Small intestine (tissue), 7 donors: ENCODE results near the gene CRYGA. TPM values are rescaled to one million over a fixed set of nuclear protein-coding genes. Genes with fewer than 3 reads are reported as not detected.

Experiments used
- DNase-seq, 2 donors: peaks; one replicate each; pipeline versions ENCODE4 v3.0.0 to v3.0.0-alpha.2; 2013
- FAIRE-seq: peaks from 2 replicates; lab custom pipeline; 2012; peaks lifted over from hg19 to GRCh38; lab: Jason Lieb, UNC
- H3K27ac ChIP-seq, 3 donors: one replicate each; pipeline ENCODE4 v1.5.1; 2013; ENCODE audit warnings: low read length in 2 of 3, mild to moderate bottlenecking in 2 of 3, control low read depth in 1 of 3, inconsistent platforms in 1 of 3, low read depth in 1 of 3, moderate library complexity in 1 of 3
- H3K27me3 ChIP-seq, 3 donors: one replicate each; pipeline ENCODE4 v1.6.1; 2013; ENCODE audit warnings: low read length in 3 of 3, inconsistent platforms in 1 of 3; ENCODE audit not compliant: control insufficient read depth in 3 of 3, insufficient read depth in 3 of 3
- H3K36me3 ChIP-seq, 3 donors: one replicate each; pipeline ENCODE4 v1.6.1; 2013; ENCODE audit warnings: low read length in 3 of 3, inconsistent platforms in 1 of 3, low read depth in 1 of 3, mild to moderate bottlenecking in 1 of 3, moderate library complexity in 1 of 3; ENCODE audit not compliant: control insufficient read depth in 3 of 3, insufficient read depth in 2 of 3
- H3K4me1 ChIP-seq, 3 donors: one replicate each; pipeline ENCODE4 v1.6.1; 2013; ENCODE audit warnings: low read length in 2 of 3, inconsistent platforms in 1 of 3, low read depth in 1 of 3, mild to moderate bottlenecking in 1 of 3, moderate library complexity in 1 of 3; ENCODE audit not compliant: control insufficient read depth in 3 of 3, insufficient read depth in 2 of 3
- H3K4me3 ChIP-seq, 3 donors: one replicate each; pipeline ENCODE4 v1.5.1; 2013; ENCODE audit warnings: low read length in 3 of 3, control low read depth in 1 of 3, inconsistent platforms in 1 of 3, low read depth in 1 of 3, mild to moderate bottlenecking in 1 of 3, moderate library complexity in 1 of 3
- H3K9me3 ChIP-seq, 2 donors: one replicate each; pipeline ENCODE4 v1.6.1; 2013; ENCODE audit warnings: low read depth in 1 of 2, low read length in 1 of 2; ENCODE audit not compliant: control insufficient read depth in 2 of 2, insufficient read depth in 1 of 2
- WGBS, 3 donors: extraction: QIAGEN DNeasy Blood & Tissue Kit; methylation state at CpG; one replicate each; pipeline ENCODE4 v1.1.7; 2013; 5-methylcytosine and 5-hydroxymethylcytosine counted together
- polyA plus RNA-seq, 4 donors: library from polyadenylated mRNA; stranded (reverse) in 3 of 4; unstranded in 1 of 4; fragments of 200-250 nt in 3 of 4; fragments of 120-200 nt in 1 of 4; gene quantifications; one replicate each; pipeline versions ENCODE4 v1.2.1 to v1.2.3, GENCODE V29; 2013
- donor health status: healthy with polysubstance abuse.
- donor health status: control.
- donor health status: control.
- donor health status: Bipolar disorder and iron deficiency.
- donor health status: healthy.

The CRYGA gene
- polyA plus RNA-seq, 4 donors = not detected

DNA sequence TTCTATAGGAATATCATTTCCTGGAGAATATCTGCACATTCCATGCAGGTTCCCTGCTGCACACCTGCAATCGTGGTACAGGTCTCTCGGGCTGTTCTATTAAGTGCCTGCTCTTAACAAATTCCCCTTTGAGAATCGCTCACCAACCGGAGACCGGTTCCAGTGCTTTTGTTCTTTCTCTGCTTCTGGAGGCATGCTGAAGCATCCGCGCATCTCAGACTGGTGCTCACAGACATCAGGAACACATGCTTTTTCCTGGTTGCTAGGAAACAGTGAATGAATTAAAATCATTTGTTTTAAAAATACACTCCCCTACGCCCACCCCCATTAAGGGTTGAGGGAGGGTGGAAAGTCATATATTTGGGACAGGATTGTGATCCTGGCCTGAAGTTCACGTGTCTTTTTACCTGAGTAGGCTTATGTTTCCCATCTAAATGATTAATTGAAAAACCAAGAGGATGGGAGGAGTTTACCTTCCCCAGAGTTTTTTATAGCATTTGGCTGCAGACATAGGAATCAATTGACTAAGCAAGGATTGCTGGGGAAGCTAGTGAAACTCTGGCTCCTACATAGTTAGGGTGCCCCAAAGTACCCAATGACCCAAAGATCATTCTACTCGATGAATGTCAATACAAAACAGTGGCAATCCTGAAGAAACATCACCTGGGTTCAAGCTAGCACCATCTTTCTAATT lies 26.6 kb upstream of the CRYGA start, which contains the start of gene C2orf80:
C2orf80 (minus strand) TSS at position 221 of the 694 bp plus-strand sequence. CDS start 3,044 bp downstream, outside the sequence.
- Histone ChIP-seq H3K36me3 (no peaks in the 10 kb centered on the region), H3K9me3 (no peaks in the 10 kb centered on the region), H3K27ac (no peak within 1 kb of the TSS), H3K27me3 (no peaks in the 10 kb centered on the region), H3K4me1 (no peaks in the 10 kb centered on the region), H3K4me3 (no peak within 1 kb of the TSS)
- DNase-seq = no peak
- no peak for FAIRE-seq
- WGBS, 3 donors = 76 to 87% (median 80%) methylated on average over 10 of the region's 10 CpGs

DNA sequence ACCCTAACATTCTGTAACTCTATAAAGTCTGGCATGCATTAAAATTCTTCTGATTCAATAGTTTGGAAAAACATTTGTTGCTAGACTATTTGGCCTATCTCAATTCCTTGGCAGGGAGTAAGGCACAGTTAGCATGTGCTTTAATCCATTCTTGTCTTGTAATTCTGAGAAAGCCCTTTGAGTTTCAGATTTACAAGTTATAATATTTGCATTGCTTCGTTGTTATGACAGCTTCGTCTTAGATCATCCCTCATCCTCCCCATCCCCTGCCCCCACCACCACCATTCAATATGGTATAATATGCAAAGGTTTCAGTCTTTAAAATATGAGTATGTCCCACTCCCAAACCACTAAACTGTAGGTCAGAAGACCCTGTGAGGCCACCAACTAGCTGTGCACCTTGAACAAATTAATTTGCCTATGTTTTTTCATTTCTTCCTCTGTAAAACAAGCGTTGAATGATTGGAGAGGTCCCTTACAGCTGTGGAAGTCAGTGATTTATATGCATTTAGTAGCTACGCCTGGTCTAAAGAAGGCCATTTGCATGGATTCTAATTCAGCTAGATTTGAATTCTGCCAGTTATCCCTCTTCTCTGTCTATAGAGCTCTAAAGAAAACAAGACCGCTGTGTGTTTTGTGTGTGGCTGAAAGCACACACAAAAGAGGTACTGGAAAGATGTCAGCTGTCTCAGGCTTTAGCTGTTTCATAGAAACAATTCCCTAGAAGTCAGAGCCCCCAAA lies 25.9 kb upstream of the CRYGA start:
- Histone ChIP-seq H3K36me3 (no peaks in the 10 kb centered on the region), H3K9me3 (no peaks in the 10 kb centered on the region), H3K27me3 (no peaks in the 10 kb centered on the region), H3K4me3 (no peak overlapping the region), H3K4me1 (no peaks in the 10 kb centered on the region), H3K27ac (no peak overlapping the region)
- WGBS, 3 donors = 70 to 89% (median 78%) methylated on average over 5 of the region's 5 CpGs
- DNase-seq (no peak), FAIRE-seq (no peak)

DNA sequence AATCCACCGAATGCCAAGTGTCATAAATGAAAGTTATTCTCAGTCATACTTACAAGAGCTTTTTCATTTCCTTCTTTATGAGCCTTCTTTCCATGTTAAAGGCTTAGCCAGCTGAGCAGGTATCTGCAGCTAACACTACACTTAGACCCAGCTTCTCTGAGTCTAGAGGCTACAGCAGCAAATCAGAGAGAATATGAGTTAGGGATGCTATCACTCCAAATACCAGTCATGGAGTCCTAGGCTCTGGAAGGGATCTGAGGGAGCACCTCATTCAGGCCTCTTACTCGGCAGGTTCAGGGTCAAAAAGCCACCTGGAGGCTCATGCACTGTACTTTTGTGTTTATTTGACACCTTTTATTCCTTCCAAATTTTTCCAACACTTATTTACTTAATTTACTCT lies 23.5 kb upstream of the CRYGA start:
- no peak for DNase-seq
- Histone ChIP-seq H3K27me3 (peaks cover 0 to 3% (median 0%) of the 10 kb centered on the region in 3 donors), H3K4me1 (no peaks in the 10 kb centered on the region), H3K4me3 (no peak overlapping the region), H3K27ac (no peak overlapping the region), H3K36me3 (no peaks in the 10 kb centered on the region), H3K9me3 (no peaks in the 10 kb centered on the region)
- no peak for FAIRE-seq
- WGBS, 3 donors = 66 to 76% (median 69%) methylated on average over 2 of the region's 2 CpGs

DNA sequence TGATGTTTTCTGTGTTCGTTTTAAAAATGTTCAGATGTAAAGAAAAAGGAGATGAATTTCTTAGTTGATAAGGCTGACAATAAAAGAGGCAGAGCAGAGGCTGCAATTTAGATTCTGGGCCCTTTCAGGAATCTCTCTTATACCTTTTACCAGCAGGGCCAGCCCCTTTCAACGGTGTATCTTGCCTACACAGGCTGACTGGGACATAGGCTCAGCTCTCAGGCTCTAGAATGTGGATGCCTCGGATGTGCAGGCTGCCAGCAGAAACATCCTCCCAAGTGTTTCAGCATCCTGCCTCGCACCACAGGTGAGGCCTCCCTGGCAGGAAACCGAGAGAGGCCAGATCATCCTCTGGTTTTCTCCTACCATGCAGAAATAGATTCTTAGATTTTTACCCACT lies 23.1 kb upstream of the CRYGA start:
- DNase-seq (no peak), FAIRE-seq (no peak)
- H3K4me1 ChIP-seq = no peaks in the 10 kb centered on the region
- H3K9me3 ChIP-seq = no peaks in the 10 kb centered on the region
- no peak overlapping the region for H3K4me3 ChIP-seq
- no peak overlapping the region for H3K27ac ChIP-seq
- 59 to 80% (median 61%) methylated on average over 5 of the region's 5 CpGs for WGBS, 3 donors
- no peaks in the 10 kb centered on the region for H3K36me3 ChIP-seq
- H3K27me3 ChIP-seq = peaks cover 0 to 3% (median 0%) of the 10 kb centered on the region in 3 donors

DNA sequence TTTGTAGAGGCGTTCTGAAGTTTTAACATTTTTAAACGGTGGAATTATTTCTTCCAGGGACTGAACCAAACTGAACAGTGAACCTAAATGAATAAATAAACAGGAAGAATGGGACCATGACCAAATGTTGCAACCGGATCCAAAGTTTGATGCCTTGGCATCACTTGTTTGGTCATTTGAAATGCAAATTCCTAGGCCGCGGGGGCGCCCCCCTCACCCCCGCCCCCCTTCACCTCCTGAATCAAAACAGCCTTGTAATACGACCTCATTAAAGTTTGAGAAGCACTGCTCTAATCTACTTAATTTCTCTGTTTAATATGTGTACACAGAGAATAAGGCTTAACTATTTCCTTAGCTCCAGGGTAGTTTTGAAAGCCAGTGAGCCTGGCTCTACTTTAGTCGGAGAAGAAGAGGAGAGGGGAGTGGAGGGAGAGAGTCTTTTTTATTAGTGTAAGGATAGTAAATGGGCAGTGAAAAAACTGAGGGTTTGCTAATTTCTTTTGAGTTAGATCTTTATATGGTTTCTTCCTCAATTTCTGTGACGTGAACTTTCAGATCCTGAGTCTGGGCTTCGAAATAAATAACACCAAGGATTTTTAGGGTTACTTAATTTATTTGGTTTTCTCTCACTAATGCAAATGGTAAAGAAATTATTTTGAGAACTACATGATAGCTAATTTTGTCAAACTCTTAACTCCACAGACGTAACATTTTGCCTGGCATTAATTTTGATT lies 20.8 kb upstream of the CRYGA start:
- H3K4me1 ChIP-seq = no peaks in the 10 kb centered on the region
- DNase-seq = no peak
- H3K27me3 ChIP-seq = peaks cover 0 to 3% (median 0%) of the 10 kb centered on the region in 3 donors
- no peak overlapping the region for H3K27ac ChIP-seq
- H3K9me3 ChIP-seq = no peaks in the 10 kb centered on the region
- H3K36me3 ChIP-seq = no peaks in the 10 kb centered on the region
- WGBS, 3 donors = 38 to 57% (median 55%) methylated on average over 12 of the region's 12 CpGs
- no peak for FAIRE-seq
- no peak overlapping the region for H3K4me3 ChIP-seq

DNA sequence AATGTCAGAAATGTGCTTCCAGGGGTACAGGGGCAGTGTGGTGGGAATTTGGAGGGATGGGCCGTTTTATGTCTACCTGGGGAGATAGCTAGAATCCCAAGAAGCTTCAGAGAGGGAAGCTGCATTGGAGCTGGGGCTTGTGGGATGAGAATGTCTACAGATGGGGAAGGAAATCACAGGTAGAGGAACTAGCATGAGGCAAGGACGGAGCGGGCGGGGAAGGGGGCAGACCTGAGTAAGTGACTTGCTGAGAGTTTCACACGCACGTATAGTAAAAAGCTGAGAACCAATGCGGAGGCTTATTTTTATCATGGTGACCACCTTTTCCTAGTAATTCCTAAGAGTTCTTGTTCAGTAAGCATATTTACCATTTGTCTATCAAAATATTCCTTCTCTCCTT lies 20.1 kb upstream of the CRYGA start:
- Histone ChIP-seq H3K9me3 (no peaks in the 10 kb centered on the region), H3K36me3 (no peaks in the 10 kb centered on the region), H3K4me3 (no peak overlapping the region), H3K27me3 (peaks cover 0 to 3% (median 0%) of the 10 kb centered on the region in 3 donors), H3K4me1 (no peaks in the 10 kb centered on the region), H3K27ac (no peak overlapping the region)
- DNase-seq (no peak), FAIRE-seq (no peak)
- WGBS, 3 donors = 57 to 82% (median 75%) methylated on average over 7 of the region's 7 CpGs

DNA sequence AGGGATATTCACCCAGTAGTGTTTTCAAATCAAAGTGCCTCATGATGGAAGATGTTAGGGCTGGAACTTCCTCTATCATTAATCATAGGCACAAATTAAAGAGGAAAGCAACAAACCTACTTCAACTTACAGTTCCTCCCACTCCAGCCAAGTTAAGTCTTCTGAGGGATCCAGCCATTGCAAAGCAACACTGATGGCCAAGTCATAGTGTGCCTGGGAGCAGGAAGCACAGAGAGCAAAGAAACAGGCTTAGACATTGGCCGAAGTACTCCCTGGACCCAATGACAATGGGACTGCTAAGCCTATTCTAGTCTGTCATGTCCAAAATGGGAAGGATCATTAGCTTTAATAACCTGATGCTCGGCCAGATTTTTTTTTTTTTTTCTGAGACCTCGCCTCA lies 19.4 kb upstream of the CRYGA start:
- Histone ChIP-seq H3K36me3 (no peaks in the 10 kb centered on the region), H3K27ac (no peak overlapping the region), H3K4me3 (no peak overlapping the region), H3K27me3 (peaks cover 0 to 3% (median 0%) of the 10 kb centered on the region in 3 donors), H3K9me3 (no peaks in the 10 kb centered on the region), H3K4me1 (no peaks in the 10 kb centered on the region)
- FAIRE-seq (no peak), DNase-seq (no peak)
- 75 to 86% (median 81%) methylated on average over 3 of the region's 3 CpGs for WGBS, 3 donors

DNA sequence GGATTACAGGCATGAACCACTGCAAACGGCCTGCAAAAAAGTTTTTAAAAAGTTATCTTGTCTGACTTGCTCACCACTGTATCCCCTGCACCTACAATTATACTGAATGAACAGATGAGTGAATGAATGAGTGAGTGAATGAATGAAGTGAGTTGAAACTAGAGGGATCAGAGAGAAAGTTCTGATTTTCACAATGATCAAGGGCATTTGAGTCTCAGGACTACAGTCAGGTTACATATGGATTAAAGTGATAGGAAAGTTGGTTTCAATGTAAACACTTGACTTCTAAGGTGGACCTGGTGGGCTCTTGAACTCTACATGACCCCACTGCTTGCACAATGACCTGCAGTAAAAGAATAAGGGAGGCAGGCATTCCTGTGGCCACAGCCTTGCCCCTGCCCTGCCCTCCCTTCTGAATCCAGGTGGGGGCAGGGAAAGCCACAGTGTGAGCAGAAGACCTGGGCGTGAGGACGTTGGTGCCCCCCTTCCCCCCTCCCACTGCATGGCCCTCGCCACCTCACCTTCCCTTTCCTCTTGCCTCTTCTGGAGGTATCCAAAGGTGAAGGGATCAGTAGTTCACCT lies 15.7 kb upstream of the CRYGA start:
- WGBS, 3 donors = 41 to 54% (median 48%) methylated on average over 4 of the region's 4 CpGs
- no peaks in the 10 kb centered on the region for H3K9me3 ChIP-seq
- peaks cover 0 to 3% (median 0%) of the 10 kb centered on the region in 3 donors for H3K27me3 ChIP-seq
- DNase-seq (peak in 1 of 2 donors; percentile 29), FAIRE-seq (no peak)
- no peak overlapping the region for H3K27ac ChIP-seq
- H3K36me3 ChIP-seq = no peaks in the 10 kb centered on the region
- no peaks in the 10 kb centered on the region for H3K4me1 ChIP-seq
- no peak overlapping the region for H3K4me3 ChIP-seq
